Activated naive CD8-positive, alpha-beta T cell treated with anti-CD3 and anti-CD28 coated beads, Interleukin-2, amount 50 U/mL, for 16 hours (primary cell): ENCODE results near the gene IL11.
A peak's percentile ranks its signal among the peaks of the same experiment; 100 is the strongest.
"Not testable (repeated sequence)": the region's sequence is repeated elsewhere in the genome, so short reads cannot be mapped to it uniquely, and the experiment has no call there.

Experiments
- DNase-seq: peaks from one replicate; pipeline ENCODE4 v3.0.0-alpha.2; 2020; ENCODE audit warnings: low read depth, low spot score

Gene IL11

DNA sequence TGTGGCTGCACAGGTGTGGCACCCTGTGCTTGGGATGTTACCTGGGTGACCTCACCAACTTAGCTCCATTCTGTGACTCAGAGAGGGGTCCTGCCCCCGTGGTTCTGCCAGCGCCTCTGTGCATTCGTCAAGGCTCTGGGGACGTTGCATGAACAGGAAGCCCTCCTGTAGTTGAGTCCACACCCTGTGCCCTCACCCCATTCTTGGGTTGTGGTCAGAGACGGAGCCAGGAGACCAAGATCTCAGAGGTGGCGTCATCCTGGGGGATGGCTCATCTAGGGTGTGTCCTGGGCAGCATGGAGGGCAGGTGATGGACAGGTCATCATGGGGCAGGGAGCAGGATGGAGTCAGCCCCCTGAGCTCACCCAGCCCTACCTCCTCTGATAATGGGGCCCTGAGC, 18.2 kb downstream of the IL11 start:
- DNase-seq, result no peak

DNA sequence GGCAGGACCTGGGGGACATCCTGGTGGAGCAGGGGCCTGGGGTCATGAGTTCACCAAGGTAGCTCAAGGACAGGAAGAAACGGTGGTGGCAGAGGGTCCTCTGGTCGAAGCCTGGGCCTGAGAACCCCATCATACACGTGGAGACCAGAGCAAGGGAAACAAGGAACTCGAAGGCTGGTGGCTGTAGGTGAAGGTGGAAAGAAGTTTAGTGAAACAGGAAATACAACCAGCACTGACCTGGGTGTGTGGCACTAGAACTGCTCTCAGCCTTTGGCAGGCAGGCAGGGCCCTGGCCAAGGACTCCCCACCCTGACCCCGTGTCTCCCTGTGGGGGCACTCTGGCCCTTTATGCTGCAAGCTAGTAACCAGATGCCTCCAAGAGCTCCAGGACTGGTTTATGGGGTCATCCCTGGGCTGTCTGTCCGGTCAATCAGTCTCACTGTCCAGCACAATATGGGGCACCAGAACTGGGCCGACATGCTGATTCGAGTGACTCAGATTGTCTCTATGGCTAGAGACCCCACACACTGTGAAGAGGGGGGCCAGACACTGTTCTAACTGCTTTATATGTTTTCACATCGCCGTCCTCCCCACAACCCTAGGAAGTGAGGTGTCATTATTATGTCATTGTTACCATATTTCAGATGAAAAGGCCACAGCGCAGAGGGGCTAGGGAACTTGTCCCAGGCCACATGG, 19.5 kb downstream of the IL11 start:
- DNase-seq, result no peak

DNA sequence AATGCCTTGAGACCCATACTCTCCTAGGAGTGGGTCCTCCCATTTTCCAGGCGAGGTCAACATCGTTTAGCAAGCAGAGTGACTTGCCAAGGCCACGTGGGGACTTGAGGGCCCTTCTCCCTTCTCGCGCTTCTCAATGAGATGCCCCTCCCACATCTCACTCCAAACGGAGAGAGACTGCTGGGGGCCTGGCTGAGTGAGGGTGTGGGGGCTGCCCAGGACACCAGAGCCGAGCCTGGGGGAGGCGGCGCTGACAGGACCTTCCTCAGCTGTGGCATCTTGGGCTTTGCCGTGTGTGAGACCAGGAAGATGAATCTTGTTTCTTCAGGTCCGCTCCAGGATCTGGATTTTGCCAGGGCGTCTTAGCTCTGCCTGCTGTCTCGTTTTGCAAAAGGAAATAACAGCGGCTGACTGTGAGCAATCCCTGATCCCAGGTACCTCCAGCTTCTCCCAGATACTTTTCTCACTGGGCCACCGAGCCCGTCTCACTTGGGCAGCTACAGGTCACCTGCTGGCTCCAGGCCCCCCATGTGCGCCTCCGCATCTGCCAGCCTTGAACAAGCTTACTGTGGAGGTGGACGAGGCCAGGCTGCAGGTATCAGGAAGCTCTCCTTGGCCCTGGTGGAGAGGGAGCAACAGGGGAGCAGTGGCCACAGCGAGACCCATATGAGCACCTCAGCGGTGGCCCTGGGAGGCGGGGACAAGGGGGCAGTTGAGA, 21.8 kb downstream of the IL11 start:
- DNase-seq, result no peak

DNA sequence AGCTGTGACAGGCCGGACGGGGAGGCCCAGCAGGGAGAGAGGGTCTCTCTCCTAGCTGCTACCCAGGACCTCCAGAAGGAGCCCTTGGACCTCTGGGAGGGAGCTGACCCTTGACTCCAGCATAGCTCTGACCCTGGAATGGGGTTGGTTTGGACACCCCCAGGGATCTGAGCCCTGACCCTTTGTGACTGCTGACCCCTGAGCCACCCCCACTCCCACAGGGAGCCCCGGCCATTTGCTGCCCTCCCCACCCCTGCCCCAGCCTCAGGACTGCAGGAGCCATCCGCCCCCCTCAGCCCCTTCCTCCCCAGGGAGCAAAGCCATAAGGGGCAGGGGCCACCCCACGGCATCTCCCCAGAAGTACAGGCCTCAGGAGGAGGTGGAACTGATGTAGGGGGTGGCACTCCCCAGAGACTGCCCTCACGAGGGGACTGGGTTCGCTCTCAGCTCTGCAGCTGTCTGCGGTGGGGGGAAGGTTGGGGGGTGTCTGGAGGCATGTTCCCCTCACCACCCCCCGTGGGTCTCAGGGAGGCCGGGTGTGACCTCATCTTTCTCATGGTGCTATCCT, 22.7 kb downstream of the IL11 start:
- no peak for DNase-seq

- DNase-seq, result no peak
Observed at GRCh38 chr19:55346725-55347441, 23.4 kb downstream of the IL11 start.

- no peak for DNase-seq
Observed at GRCh38 chr19:55345818-55346724, 24.2 kb downstream of the IL11 start.

- DNase-seq, result no peak
Observed at GRCh38 chr19:55345101-55345817, 25.0 kb downstream of the IL11 start.

DNA sequence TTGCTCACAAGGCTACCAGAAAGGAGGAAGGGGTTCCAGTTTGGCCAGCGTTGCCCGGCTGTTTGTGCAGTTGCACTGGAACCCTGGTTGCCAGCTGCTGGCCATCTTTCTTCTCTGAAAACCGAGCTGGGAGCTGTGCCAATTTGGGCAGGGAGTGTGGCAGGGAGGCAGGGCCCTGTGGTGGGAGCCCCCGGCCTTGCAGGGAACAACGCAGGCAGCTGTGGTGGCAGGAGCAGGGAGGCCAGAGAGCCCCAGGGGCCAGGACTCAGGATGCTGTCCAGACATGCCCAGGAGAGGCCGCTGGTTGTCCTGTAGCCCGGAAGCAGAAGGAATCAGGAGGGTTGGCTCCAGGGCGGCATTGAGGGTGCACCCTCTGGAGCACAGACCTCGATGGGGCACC, 25.8 kb downstream of the IL11 start:
- no peak for DNase-seq

- no peak for DNase-seq
Observed at GRCh38 chr19:55341595-55342531, 28.4 kb downstream of the IL11 start.

- DNase-seq, result no peak
Observed at GRCh38 chr19:55341171-55341588, 29.1 kb downstream of the IL11 start.

DNA sequence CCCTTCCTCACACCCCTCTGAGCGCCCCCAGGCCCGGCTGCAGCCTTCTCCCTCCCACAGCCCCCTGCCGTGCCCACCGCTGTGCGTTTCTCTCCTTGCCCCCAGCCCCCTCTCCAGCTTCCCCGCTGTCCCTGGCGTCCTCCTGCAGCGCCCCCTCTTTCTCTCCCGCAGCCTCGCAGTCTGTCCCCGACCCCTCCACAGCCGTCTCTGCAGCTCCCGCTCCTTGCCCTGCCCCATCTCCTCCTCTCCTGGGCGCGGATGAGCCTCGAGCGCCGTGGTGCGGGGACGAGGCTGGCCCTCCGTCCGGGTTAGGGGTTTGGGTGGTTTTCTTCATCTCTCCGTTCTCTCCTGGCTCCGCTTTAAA, 29.5 kb downstream of the IL11 start:
- no peak for DNase-seq

- no peak for DNase-seq
Observed at GRCh38 chr19:55339889-55340783, 30.1 kb downstream of the IL11 start.

DNA sequence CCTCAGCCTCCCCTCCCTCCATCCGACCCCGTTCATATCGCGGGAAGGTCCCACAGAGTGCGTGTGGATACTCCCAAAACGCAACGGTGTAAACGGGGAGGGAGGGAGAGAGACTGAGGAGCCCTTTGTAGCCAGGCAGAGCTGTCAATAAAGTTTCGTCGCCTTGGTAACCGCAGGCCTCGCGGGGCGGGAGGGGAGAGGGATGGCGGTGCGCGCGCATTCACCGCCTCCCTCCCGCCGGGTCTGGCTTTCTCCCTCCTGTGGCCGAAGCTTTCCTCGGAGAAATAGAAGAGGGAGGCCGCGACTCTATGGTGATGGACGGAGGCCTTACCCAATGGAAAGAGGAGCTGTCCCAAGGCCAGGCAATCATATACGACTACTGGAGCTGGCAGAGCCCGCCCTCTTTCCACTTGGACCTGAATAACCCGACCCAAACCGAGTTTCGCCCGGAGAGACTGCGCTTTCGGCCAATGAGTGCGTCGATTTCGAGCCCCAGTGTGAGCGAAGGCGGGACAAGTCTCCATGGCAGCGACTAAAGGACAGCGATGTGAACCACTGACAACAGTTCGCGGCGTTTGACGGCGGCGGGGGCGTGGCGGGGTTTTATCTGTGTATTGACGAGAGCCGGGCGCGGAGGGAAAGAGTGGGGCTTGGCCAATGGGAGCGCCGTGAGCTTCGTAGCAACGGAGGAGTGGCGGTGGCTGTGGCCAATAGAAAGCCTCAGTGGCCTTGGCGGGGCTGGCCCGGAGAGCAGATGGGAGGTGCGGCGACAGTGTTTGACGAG, 31.0 kb downstream of the IL11 start, which contains the start of gene KMT5C:
Gene KMT5C, plus strand, starts transcription at position 772 of the 784 bp plus-strand sequence. CDS start 2,061 bp downstream, outside the sequence.
- DNase-seq, result peak; percentile 100

DNA sequence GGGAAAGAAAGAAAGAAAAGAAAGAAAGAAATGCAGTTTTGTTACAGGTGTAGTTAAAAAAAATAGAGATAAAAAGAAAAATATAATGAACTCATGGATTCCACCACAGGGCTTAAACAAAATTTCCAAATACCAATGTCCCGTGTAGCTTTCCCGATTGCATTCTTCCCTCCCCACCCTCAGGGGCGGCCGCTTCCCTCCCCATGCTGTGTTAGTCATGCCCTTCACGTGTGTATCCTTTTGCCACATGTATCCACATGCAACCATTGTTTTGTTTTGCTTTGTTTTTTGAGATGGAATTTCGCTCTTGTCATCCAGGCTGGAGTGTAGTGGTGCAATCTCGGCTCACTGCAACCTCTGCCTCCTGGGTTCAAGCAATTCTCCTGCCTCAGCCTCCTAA, 34.2 kb downstream of the IL11 start:
- no peak for DNase-seq

- no peak for DNase-seq
Observed at GRCh38 chr19:55333870-55334269, 36.4 kb downstream of the IL11 start.

DNA sequence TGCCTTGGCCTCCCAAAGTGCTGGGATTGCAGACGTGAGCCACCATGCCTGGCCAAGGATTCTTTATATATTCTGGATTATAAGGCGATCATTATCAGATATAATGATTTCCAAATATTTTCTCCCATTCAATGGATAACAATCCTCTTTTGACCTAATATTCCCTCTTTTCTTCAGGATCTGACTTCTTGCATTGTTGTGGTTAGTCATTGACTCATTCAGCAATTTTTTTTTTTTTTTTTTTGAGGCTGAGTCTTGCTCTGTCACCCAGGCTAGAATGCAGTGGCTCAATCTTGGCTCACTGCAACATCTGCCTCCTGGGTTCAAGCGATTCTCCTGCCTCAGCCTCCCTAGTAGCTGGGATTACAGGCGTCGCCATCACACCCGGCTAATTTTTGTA, 40.5 kb downstream of the IL11 start:
- DNase-seq, result not testable (repeated sequence)

DNA sequence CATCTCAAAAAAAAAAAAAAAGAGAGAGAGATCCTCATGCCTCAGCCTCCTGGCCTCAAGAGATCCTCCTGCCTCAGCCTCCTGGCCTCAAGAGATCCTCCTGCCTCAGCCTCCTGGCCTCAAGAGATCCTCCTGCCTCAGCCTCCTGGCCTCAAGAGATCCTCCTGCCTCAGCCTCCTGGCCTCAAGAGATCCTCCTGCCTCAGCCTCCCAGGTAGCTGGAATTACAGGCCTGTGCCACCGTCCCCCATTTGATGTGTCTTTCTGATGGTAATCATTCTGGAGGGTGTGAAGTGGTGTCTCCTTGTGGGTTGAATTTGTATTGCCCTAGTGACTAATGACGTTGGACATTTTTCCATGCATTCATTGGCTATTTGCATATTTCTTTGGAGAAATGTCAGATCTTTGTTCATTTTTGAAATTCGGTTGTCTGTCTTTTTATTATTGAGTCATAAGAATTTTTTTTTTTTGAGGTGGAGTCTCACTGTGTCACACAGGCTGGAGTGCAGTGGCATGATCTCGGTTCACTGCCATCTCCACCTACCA, 41.4 kb downstream of the IL11 start:
- not testable (repeated sequence) for DNase-seq
